Body of pancreas (tissue), 4 donors: ENCODE measurements around the gene TNFRSF4. TPM values are rescaled to one million over a fixed set of nuclear protein-coding genes. Genes with fewer than 3 reads are reported as not detected.

Source experiments
- ATAC-seq: fragments of 150-250 bp; one replicate; pipeline ENCODE4 v1.9.1; 2016
- DNase-seq, 4 donors: peaks; one replicate each; pipeline ENCODE4 v3.0.0-alpha.2; 2019
- H3K27ac ChIP-seq, 4 donors: fragments of 200-600 bp; sonication (generic); 1 replicate in 3 of 4; 2 replicates in 1 of 4; pipeline versions ENCODE4 v1.5.1 to v1.6.1; 2016 to 2019; ENCODE audit warnings: mild to moderate bottlenecking in 1 of 4, mixed read lengths in 1 of 4, moderate library complexity in 1 of 4
- H3K27me3 ChIP-seq, 2 donors: fragments of 200-600 bp; sonication (generic); one replicate each; pipeline ENCODE4 v1.6.0; 2016; ENCODE audit warnings: mild to moderate bottlenecking in 1 of 2
- H3K36me3 ChIP-seq, 2 donors: fragments of 200-600 bp; sonication (generic); replicated peaks in 1 of 2; 2 replicates each; pipeline ENCODE4 v1.5.1; 2016; ENCODE audit warnings: low read depth in 2 of 2; ENCODE audit not compliant: insufficient read depth in 1 of 2
- H3K4me1 ChIP-seq: fragments of 200-600 bp; sonication (generic); one replicate; pipeline ENCODE4 v1.6.0; 2016
- H3K4me3 ChIP-seq, 2 donors: fragments of 200-600 bp; sonication (generic); 1 replicate in 1 of 2; 2 replicates in 1 of 2; pipeline ENCODE4 v1.5.1; 2016 to 2019
- H3K9me3 ChIP-seq, 3 donors: fragments of 200-600 bp; sonication (generic); 1 replicate in 2 of 3; 2 replicates in 1 of 3; pipeline ENCODE4 v1.5.1; 2016
- POLR2A ChIP-seq, 3 donors: fragments of 450-650 bp; IDR thresholded peaks; one replicate each; pipeline ENCODE4 v1.6.1; 2016; ENCODE audit warnings: antibody characterized with exemption in 3 of 3, mild to moderate bottlenecking in 2 of 3
- WGBS, 2 donors: methylation state at CpG; one replicate each; pipeline ENCODE4 v1.1.5; 2017; 5-methylcytosine and 5-hydroxymethylcytosine counted together
- intact Hi-C: fragments of 100-400 bp; cut with DNase I; formaldehyde crosslinking; loops from one replicate; pipeline ENCODE4 v1.15.1; 2023
- total RNA-seq, 2 donors: library from RNA; depleted of rRNA; stranded (reverse); fragments of >200 nt; gene quantifications; one replicate each; pipeline ENCODE4 v1.1.0, GENCODE V29; 2016
- TF ChIP-seq, protein P1 (sequence below), 7 experiments: fragments of 450-650 bp in 4 of 7; fragments of 200-600 bp in 3 of 7; sonication (generic) in 3 of 7; IDR thresholded peaks; one replicate each; pipeline ENCODE4 v1.5.1; 2016 to 2019; ENCODE audit warnings: antibody characterized with exemption in 7 of 7

The TNFRSF4 gene
- total RNA-seq, 2 donors from 2014 or later: 0.99 to 2.6 TPM

GRCh38 chr1:1241588-1242219 lies 27.8 kb upstream of the TNFRSF4 start:
- Histone ChIP-seq H3K4me1 (peaks cover 13% of the 10 kb centered on the region), H3K36me3 (no peaks in the 10 kb centered on the region), H3K9me3 (no peaks in the 10 kb centered on the region), H3K27ac (no peak overlapping the region), H3K27me3 (peaks cover 0 to 4% of the 10 kb centered on the region in 2 donors), H3K4me3 (no peak overlapping the region)
- intact Hi-C loops: no loop called here
- no peak for DNase-seq
- ATAC-seq: no peak
- no peak for TF ChIP-seq POLR2A (IDR thresholded peaks at IDR 0.05)
- TF ChIP-seq, protein P1, sequence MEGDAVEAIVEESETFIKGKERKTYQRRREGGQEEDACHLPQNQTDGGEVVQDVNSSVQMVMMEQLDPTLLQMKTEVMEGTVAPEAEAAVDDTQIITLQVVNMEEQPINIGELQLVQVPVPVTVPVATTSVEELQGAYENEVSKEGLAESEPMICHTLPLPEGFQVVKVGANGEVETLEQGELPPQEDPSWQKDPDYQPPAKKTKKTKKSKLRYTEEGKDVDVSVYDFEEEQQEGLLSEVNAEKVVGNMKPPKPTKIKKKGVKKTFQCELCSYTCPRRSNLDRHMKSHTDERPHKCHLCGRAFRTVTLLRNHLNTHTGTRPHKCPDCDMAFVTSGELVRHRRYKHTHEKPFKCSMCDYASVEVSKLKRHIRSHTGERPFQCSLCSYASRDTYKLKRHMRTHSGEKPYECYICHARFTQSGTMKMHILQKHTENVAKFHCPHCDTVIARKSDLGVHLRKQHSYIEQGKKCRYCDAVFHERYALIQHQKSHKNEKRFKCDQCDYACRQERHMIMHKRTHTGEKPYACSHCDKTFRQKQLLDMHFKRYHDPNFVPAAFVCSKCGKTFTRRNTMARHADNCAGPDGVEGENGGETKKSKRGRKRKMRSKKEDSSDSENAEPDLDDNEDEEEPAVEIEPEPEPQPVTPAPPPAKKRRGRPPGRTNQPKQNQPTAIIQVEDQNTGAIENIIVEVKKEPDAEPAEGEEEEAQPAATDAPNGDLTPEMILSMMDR (IDR thresholded peaks at IDR 0.05): no peak
- 89% methylated on average over 25 of the region's 26 CpGs; no CpG with 5 or more reads in 1 of the 2 donors for WGBS, 2 donors

DNA sequence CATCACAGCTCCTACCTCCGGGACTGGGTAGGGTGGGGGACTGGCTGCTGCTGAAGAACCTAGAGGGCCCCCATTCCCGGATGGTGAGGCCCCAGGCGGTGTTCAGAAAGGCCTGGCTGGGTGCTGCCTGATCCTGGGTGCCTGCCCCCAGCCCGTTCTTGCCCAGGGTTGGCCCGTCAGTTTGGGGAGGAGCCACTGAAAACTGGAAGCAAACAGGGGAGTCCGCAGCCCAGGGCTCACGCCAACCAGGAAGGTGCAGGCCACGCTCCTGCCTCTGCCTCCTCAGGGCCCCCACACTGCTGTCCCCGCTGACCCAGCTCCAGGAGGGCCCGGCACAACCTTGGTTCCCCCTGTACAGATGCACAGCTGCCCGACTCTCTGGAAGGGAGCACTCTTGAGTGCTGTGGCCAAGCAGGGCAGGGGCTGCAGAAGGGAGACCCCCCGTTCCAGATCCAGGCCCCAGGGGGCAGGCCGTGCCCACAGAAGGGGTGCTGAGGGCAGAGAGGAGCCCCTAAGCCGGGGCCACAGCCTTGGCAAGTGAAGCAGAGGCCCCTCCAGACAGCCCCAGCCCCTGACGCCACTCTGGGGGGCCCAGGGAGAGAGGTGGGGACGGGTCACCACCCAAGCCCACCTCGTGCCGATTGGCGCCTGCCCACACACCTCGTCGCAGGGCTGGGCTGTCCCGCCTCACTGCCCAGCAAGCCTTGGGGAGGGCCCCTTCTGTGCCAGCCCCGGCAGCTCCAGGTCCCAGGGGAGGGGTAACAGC lies 27.1 kb upstream of the TNFRSF4 start:
- 19 to 65% methylated on average over 2 to 21 of the region's 23 CpGs for WGBS, 2 donors
- no peaks in the 10 kb centered on the region for H3K36me3 ChIP-seq
- no peaks in the 10 kb centered on the region for H3K9me3 ChIP-seq
- peaks cover 0 to 5% of the 10 kb centered on the region in 2 donors for H3K27me3 ChIP-seq
- intact Hi-C loops: no loop called here
- no peak overlapping the region for H3K4me3 ChIP-seq
- H3K27ac ChIP-seq: no peak overlapping the region
- ATAC-seq (no peak), DNase-seq (no peak)
- TF ChIP-seq, protein P1 (IDR thresholded peaks at IDR 0.05): no peak
- no peak for TF ChIP-seq POLR2A (IDR thresholded peaks at IDR 0.05)
- peaks cover 13% of the 10 kb centered on the region for H3K4me1 ChIP-seq

GRCh38 chr1:1240348-1240732 lies 26.4 kb upstream of the TNFRSF4 start:
- no peak for ATAC-seq

DNA sequence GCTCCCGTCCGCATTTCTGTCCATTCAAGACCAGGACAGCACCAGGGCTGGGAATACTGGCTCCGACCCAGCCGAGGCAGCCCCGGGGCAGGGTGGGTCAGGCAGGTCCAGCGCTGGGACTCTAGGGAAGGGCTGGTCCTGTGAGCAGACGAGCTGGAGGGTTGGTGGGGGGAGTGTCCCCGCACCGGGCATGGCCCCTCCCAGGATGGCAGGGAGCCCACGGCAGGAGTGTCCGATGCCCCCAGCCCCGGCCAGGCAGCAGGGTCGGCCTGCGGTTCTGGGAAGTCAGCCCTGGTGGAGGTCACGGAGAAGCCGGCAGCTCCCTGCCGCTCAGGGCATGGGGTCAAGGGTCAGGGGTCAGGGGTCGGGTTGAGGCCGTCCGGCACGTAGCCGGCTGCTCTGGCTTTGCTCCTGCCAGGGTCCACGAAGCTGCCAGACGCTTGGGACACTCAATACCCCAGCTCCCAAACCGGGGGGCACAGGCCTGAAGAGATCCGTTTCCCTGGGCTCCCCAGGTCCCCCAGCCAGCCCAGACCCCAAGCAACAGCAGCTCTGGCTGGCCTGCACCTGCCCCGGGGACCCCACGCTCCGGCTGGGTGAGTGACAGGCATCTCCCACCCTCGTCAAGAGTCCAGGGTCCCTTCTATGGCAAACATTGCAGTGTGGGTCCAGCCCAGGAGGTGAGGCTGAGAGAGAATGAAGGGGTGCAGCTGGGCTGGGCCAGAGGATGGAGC lies 25.8 kb upstream of the TNFRSF4 start:
- ATAC-seq (no peak), DNase-seq (no peak)
- Histone ChIP-seq H3K27me3 (peaks cover 0 to 5% of the 10 kb centered on the region in 2 donors), H3K4me3 (no peak overlapping the region), H3K27ac (no peak overlapping the region), H3K36me3 (no peaks in the 10 kb centered on the region), H3K9me3 (no peaks in the 10 kb centered on the region), H3K4me1 (peaks cover 13% of the 10 kb centered on the region)
- WGBS, 2 donors: 39% methylated on average over 30 of the region's 30 CpGs; no CpG with 5 or more reads in 1 of the 2 donors
- intact Hi-C loops: no loop called here
- TF ChIP-seq, protein P1 (IDR thresholded peaks at IDR 0.05): no peak
- no peak for TF ChIP-seq POLR2A (IDR thresholded peaks at IDR 0.05)

More at GRCh38 chr1:1240348-1240732, 26.4 kb upstream of the TNFRSF4 start:
- Histone ChIP-seq H3K4me3 (no peak overlapping the region), H3K4me1 (peaks cover 13% of the 10 kb centered on the region), H3K27me3 (peaks cover 0 to 5% of the 10 kb centered on the region in 2 donors), H3K9me3 (no peaks in the 10 kb centered on the region), H3K36me3 (no peaks in the 10 kb centered on the region), H3K27ac (no peak overlapping the region)
- no peak for DNase-seq
- no peak for TF ChIP-seq POLR2A (IDR thresholded peaks at IDR 0.05)
- TF ChIP-seq, protein P1 (IDR thresholded peaks at IDR 0.05): no peak
- intact Hi-C loops: no loop called here
- WGBS, 2 donors: 37% methylated on average over 6 of the region's 11 CpGs; no CpG with 5 or more reads in 1 of the 2 donors
